Colonic mucosa (tissue), 4 donors: ENCODE measurements around the gene MYDGF. TPM values are rescaled to one million over a fixed set of nuclear protein-coding genes. Genes with fewer than 3 reads are reported as not detected.

Experiments
- DNase-seq: peaks from one replicate; pipeline ENCODE4 v3.0.0-alpha.2; 2020
- H3K27ac ChIP-seq: fragments of 200-600 bp; one replicate; pipeline ENCODE4 v1.8.0; 2021
- H3K27me3 ChIP-seq: fragments of 200-600 bp; one replicate; pipeline ENCODE4 v1.8.0; 2021
- H3K36me3 ChIP-seq: fragments of 200-600 bp; one replicate; pipeline ENCODE4 v1.8.0; 2021
- H3K4me1 ChIP-seq: fragments of 200-600 bp; one replicate; pipeline ENCODE4 v1.8.0; 2021; ENCODE audit warnings: mild to moderate bottlenecking
- H3K4me3 ChIP-seq: fragments of 200-600 bp; one replicate; pipeline ENCODE4 v1.8.0; 2021
- H3K9ac ChIP-seq, 2 donors: one replicate each; pipeline ENCODE4 v1.7.0; 2013; ENCODE audit warnings: control low read depth in 2 of 2, low read depth in 2 of 2, low read length in 2 of 2
- H3K9me3 ChIP-seq: fragments of 200-600 bp; one replicate; pipeline ENCODE4 v1.8.0; 2021
- CTCF ChIP-seq: fragments of 200-600 bp; IDR thresholded peaks from one replicate; pipeline ENCODE4 v1.8.0; 2022; ENCODE audit warnings: antibody characterized with exemption, mild to moderate bottlenecking
- intact Hi-C: fragments of 100-400 bp; cut with DNase I; formaldehyde crosslinking; loops from one replicate; pipeline ENCODE4 v1.14.1; 2022
- total RNA-seq, 2 donors: library from RNA; stranded (reverse); fragmentation: NEBNext Ultra II Directional in 1 of 2; extraction: Animal tissue kit (Norgen Biotek cat#: 25700) in 1 of 2; gene quantifications; one replicate each; pipeline ENCODE4 v1.2.1, GENCODE V29; 2021
- donor health status: healthy.
- donor health status: DM: no; HTN: no; CAD: no.
- donor health status: DM: no; HTN: no; CAD: no.

The MYDGF gene
- total RNA-seq, 2 donors from 2014 or later: 108 to 182 TPM

- peak; percentile 49 for DNase-seq
- H3K4me1 ChIP-seq: peaks cover 8% of the 10 kb centered on the region
- no peaks in the 10 kb centered on the region for H3K9me3 ChIP-seq
- no peak for TF ChIP-seq CTCF
- no peaks in the 10 kb centered on the region for H3K27me3 ChIP-seq
- intact Hi-C loops: no loop called here
- H3K4me3 ChIP-seq: no peak overlapping the region
- H3K9ac ChIP-seq: no peak overlapping the region
- no peak overlapping the region for H3K27ac ChIP-seq
- H3K36me3 ChIP-seq: peaks cover 25% of the 10 kb centered on the region
These were observed 9.9 kb downstream of the MYDGF start for GRCh38 chr19:4660181-4660791.

GRCh38 chr19:4657835-4658234 is 12.3 kb downstream of the MYDGF start:
- no peaks in the 10 kb centered on the region for H3K27me3 ChIP-seq
- H3K4me1 ChIP-seq: peaks cover 8% of the 10 kb centered on the region
- DNase-seq: no peak
- H3K36me3 ChIP-seq: peaks cover 14% of the 10 kb centered on the region
- no peak overlapping the region for H3K27ac ChIP-seq
- no peak overlapping the region for H3K9ac ChIP-seq
- no peak for TF ChIP-seq CTCF
- intact Hi-C loops: no loop called here
- H3K9me3 ChIP-seq: no peaks in the 10 kb centered on the region
- no peak overlapping the region for H3K4me3 ChIP-seq

- intact Hi-C loops: no loop called here
- peaks cover 4% of the 10 kb centered on the region for H3K4me1 ChIP-seq
- H3K36me3 ChIP-seq: peaks cover 14% of the 10 kb centered on the region
- no peak for TF ChIP-seq CTCF
- H3K4me3 ChIP-seq: no peak overlapping the region
- H3K27me3 ChIP-seq: no peaks in the 10 kb centered on the region
- H3K27ac ChIP-seq: no peak overlapping the region
- H3K9ac ChIP-seq: no peak overlapping the region
- DNase-seq: no peak
- H3K9me3 ChIP-seq: no peaks in the 10 kb centered on the region
These were observed 12.9 kb downstream of the MYDGF start for GRCh38 chr19:4657262-4657661.

- Histone ChIP-seq H3K9ac (no peak overlapping the region), H3K4me1 (no peaks in the 10 kb centered on the region), H3K9me3 (no peaks in the 10 kb centered on the region), H3K27ac (no peak overlapping the region), H3K36me3 (peaks cover 14% of the 10 kb centered on the region), H3K4me3 (no peak overlapping the region), H3K27me3 (no peaks in the 10 kb centered on the region)
- TF ChIP-seq CTCF: no peak
- DNase-seq: no peak
- intact Hi-C loops: no loop called here
These were observed 14.0 kb downstream of the MYDGF start for GRCh38 chr19:4656102-4656501.

- intact Hi-C loops: no loop called here
- no peak for TF ChIP-seq CTCF
- H3K36me3 ChIP-seq: peaks cover 11% of the 10 kb centered on the region
- no peak overlapping the region for H3K9ac ChIP-seq
- H3K9me3 ChIP-seq: no peaks in the 10 kb centered on the region
- no peaks in the 10 kb centered on the region for H3K4me1 ChIP-seq
- no peaks in the 10 kb centered on the region for H3K27me3 ChIP-seq
- no peak overlapping the region for H3K27ac ChIP-seq
- no peak overlapping the region for H3K4me3 ChIP-seq
- no peak for DNase-seq
These were observed 15.4 kb downstream of the MYDGF start for GRCh38 chr19:4654437-4655361.
